ENCODE data around the gene AMZ2. TPM values are rescaled to one million over a fixed set of nuclear protein-coding genes. Genes with fewer than 3 reads are reported as not detected.

Gene AMZ2
- total and polyA plus RNA-seq, 2 of the 8 experiments (the other 6 are each of a cell fraction or from before 2014, with no cell fraction given), result 49.5 to 71.0 TPM

DNA sequence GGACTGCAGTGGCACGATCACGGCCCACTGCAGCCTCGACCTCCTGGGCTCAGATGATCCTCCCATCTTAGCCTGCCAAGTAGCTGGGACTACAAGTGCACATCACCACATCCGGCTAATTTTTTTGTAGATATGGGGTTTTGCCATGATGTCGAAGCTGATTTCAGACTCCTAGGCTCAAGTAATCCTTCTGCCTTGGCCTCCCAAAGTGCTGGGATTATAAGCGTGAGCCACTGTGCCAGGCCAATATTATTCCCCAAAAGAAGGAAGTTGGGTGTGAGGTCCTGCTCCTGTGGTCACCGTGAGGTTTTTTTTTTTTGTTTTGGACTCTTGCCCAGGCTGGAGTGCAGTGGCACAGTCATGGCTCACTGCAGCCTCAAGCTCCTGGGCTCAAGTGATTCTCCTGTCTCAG lies 1.5 kb downstream of the AMZ2 start:
- no peak overlapping the region for H3K27ac ChIP-seq (ENCODE audit: low read depth, low read length)
- no peak overlapping the region for H3K14ac ChIP-seq (ENCODE audit: insufficient read length)
- no peak overlapping the region for H2BK15ac ChIP-seq (ENCODE audit: low read length)
- H3K79me2 ChIP-seq (ENCODE audit: control insufficient read depth in 1 of 2, insufficient read depth in 2 of 2, low read length in 2 of 2), result no peaks in the 10 kb centered on the region
- CTCF ChIA-PET (ENCODE audit: partially characterized antibody), result interaction anchor here (0.6 to 3.6 kb wide), 7 partner anchors 15 to 892 kb away, joined by 3 to 18 read pairs (median 5); no protein-coding TSS in a partner anchor
- no peak overlapping the region for H3K4ac ChIP-seq (replicated peaks; ENCODE audit: insufficient read length, low read depth, low read length)
- DNase-seq (ENCODE audit: low read depth in 1 of 2, low spot score in 2 of 2), result no peak
- H2BK5ac ChIP-seq (ENCODE audit: low read depth, low read length), result no peak overlapping the region
- no peak for FAIRE-seq
- no peak overlapping the region for H4K5ac ChIP-seq (ENCODE audit: insufficient read length, low read depth, low read length)
- H2BK20ac ChIP-seq (ENCODE audit: low read length), result no peak overlapping the region
- H3K9ac ChIP-seq (replicated peaks in 1 of 4; ENCODE audit: extremely low read depth in 1 of 4, low read depth in 3 of 4, low read length in 3 of 4), result no peak overlapping the region
- TF ChIP-seq JUN (IDR thresholded peaks at IDR 0.05; ENCODE audit: low read depth, low read length), result no peak
- TF ChIP-seq NANOG (IDR thresholded peaks at IDR 0.05; ENCODE audit: insufficient read depth, low read depth, low read length, poor library complexity, severe bottlenecking), result no peak
- no peak for TF ChIP-seq PHF8 (conservative IDR thresholded peaks at IDR 0.05; ENCODE audit: low read depth, low read length)
- TF ChIP-seq BACH1 (IDR thresholded peaks at IDR 0.05; ENCODE audit: low read length), result no peak
- TF ChIP-seq TAF7 (optimal IDR thresholded peaks at IDR 0.05; ENCODE audit: borderline replicate concordance, low read depth, low read length), result no peak
- TF ChIP-seq SIN3A (conservative IDR thresholded peaks at IDR 0.05 in 1 of 2, IDR thresholded peaks at IDR 0.05 in 1 of 2; ENCODE audit: low read depth in 1 of 2, low read length in 2 of 2), result no peak
- H3K36me3 ChIP-seq (ENCODE audit: control insufficient read depth in 2 of 4, insufficient read depth in 4 of 4, low read length in 3 of 4), result peaks cover 0 to 9% (median 0%) of the 10 kb centered on the region in 4 experiments; a peak in 3 of 8 replicates
- H2BK12ac ChIP-seq (ENCODE audit: low read depth, low read length), result no peak overlapping the region
- no peak overlapping the region for H3K56ac ChIP-seq (replicated peaks; ENCODE audit: insufficient read length, low read depth, low read length)
- 87% methylated on average over 7 of the region's 7 CpGs; no CpG with 5 or more reads in 1 of the 2 experiments for WGBS, 2 experiments (ENCODE audit: extremely low coverage in 1 of 2, insufficient coverage in 1 of 2, insufficient read length in 1 of 2, insufficient replicate concordance in 2 of 2, low coverage in 1 of 2, low lambda C conversion rate in 2 of 2, missing lambda C conversion rate in 1 of 2)
- POLR2A ChIA-PET (ENCODE audit: partially characterized antibody), result interaction anchor here (0.6 to 3.0 kb wide), 5 partner anchors 16 to 234 kb away, joined by 3 to 10 read pairs (median 3); no protein-coding TSS in a partner anchor
- no peak overlapping the region for H4K91ac ChIP-seq (replicated peaks; ENCODE audit: insufficient read length, low read length)
- H2AFZ ChIP-seq (ENCODE audit: low read length), result no peak overlapping the region
- H4K8ac ChIP-seq (ENCODE audit: extremely low read depth, insufficient read depth, low read length), result no peak overlapping the region
- H3K4me3 ChIP-seq (ENCODE audit: extremely low read depth in 1 of 4, insufficient read depth in 2 of 4, low read depth in 3 of 4, low read length in 4 of 4), result no peak overlapping the region
- peaks cover 2% of the 10 kb centered on the region; the same call in 1 of the 2 replicates for H3K23me2 ChIP-seq (ENCODE audit: low read depth, low read length)
- H3K79me1 ChIP-seq (ENCODE audit: low read depth, low read length), result no peaks in the 10 kb centered on the region
- H3K27me3 ChIP-seq (replicated peaks in 1 of 4; ENCODE audit: control insufficient read depth in 3 of 4, extremely low read depth in 1 of 4, insufficient read depth in 3 of 4, low read length in 3 of 4), result no peaks in the 10 kb centered on the region
- no peaks in the 10 kb centered on the region for H3K9me3 ChIP-seq (ENCODE audit: insufficient read depth in 2 of 2, low read depth in 1 of 2, low read length in 1 of 2)
- H3K4me2 ChIP-seq (ENCODE audit: insufficient read depth in 1 of 2, low read depth in 2 of 2, low read length in 2 of 2), result no peak overlapping the region; a peak in 1 of 4 replicates
- no peak overlapping the region for H3K18ac ChIP-seq (ENCODE audit: extremely low read depth, low read length)
- H3K23ac ChIP-seq (ENCODE audit: insufficient read length), result no peak overlapping the region
- H2AK5ac ChIP-seq (ENCODE audit: low read depth, low read length), result no peak overlapping the region
- H3K4me1 ChIP-seq (replicated peaks in 1 of 4; ENCODE audit: control insufficient read depth in 3 of 4, insufficient read depth in 4 of 4, low read length in 3 of 4), result no peaks in the 10 kb centered on the region; a peak in 2 of 7 replicates
- no peak overlapping the region for H2BK120ac ChIP-seq (replicated peaks; ENCODE audit: low read depth, low read length)
- H4K20me1 ChIP-seq (replicated peaks in 1 of 2; ENCODE audit: control insufficient read depth in 1 of 2, insufficient read depth in 2 of 2, low read length in 2 of 2), result no peaks in the 10 kb centered on the region

Measured in H1 (cell line).